ENCODE results near the gene IL31RA. TPM values are rescaled to one million over a fixed set of nuclear protein-coding genes. Genes with fewer than 3 reads are reported as not detected.
A peak's percentile ranks its signal among the peaks of the same experiment; 100 is the strongest.

The IL31RA gene
- 33.2 TPM for polyA plus RNA-seq (2012; ENCODE audit: insufficient read length, low read depth)

DNA sequence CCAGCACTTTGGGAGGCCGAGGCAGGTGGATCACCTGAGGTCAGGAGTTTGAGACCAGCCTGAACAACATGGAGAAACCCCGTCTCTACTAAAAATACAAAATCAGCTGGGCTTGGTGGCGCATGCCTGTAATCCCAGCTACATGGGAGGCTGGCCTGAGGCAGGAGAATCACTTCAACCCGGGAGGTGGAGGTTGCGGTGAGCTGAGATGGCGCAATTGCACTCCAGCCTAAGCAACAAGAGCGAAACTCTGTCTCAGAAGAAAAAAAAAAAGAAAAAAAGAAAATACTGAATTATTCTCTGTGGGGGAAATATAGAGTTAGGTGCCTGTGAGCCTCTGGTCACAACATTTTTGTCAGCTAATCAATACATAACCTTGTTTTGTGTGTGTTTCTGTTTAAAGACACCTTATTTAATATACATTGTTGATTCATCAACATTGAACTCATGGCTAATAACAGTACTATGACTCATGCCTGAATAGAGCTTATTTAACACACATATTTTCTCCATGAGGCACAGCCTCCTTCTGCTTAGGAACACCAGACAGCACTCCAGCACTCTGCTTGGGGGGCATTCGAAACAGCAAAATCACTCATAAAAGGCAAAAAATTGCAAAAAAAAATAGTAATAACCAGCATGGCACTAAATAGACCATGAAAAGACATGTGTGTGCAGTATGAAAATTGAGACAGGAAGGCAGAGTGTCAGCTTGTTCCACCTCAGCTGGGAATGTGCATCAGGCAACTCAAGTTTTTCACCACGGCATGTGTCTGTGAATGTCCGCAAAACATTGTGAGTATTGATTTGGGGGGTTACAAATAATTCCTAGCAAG is at the start of gene IL31RA:
Gene IL31RA (plus strand): TSS at position 519 of the 836 bp plus-strand sequence. CDS start 214 bp downstream, at position 733.
- TF ChIP-seq POLR2AphosphoS5 (IDR thresholded peaks at IDR 0.05; ENCODE audit: low read depth, low read length) (peak; percentile 26; the same call in 1 of the 2 replicates), SIN3A (IDR thresholded peaks at IDR 0.05; ENCODE audit: borderline replicate concordance, insufficient read depth, low read length) (peak; percentile 79; the same call in 1 of the 2 replicates)
- TF ChIP-seq, protein P1, sequence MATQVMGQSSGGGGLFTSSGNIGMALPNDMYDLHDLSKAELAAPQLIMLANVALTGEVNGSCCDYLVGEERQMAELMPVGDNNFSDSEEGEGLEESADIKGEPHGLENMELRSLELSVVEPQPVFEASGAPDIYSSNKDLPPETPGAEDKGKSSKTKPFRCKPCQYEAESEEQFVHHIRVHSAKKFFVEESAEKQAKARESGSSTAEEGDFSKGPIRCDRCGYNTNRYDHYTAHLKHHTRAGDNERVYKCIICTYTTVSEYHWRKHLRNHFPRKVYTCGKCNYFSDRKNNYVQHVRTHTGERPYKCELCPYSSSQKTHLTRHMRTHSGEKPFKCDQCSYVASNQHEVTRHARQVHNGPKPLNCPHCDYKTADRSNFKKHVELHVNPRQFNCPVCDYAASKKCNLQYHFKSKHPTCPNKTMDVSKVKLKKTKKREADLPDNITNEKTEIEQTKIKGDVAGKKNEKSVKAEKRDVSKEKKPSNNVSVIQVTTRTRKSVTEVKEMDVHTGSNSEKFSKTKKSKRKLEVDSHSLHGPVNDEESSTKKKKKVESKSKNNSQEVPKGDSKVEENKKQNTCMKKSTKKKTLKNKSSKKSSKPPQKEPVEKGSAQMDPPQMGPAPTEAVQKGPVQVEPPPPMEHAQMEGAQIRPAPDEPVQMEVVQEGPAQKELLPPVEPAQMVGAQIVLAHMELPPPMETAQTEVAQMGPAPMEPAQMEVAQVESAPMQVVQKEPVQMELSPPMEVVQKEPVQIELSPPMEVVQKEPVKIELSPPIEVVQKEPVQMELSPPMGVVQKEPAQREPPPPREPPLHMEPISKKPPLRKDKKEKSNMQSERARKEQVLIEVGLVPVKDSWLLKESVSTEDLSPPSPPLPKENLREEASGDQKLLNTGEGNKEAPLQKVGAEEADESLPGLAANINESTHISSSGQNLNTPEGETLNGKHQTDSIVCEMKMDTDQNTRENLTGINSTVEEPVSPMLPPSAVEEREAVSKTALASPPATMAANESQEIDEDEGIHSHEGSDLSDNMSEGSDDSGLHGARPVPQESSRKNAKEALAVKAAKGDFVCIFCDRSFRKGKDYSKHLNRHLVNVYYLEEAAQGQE (IDR thresholded peaks at IDR 0.05; ENCODE audit: insufficient read depth in 1 of 2, low read depth in 2 of 2, low read length in 2 of 2): no peak

DNA sequence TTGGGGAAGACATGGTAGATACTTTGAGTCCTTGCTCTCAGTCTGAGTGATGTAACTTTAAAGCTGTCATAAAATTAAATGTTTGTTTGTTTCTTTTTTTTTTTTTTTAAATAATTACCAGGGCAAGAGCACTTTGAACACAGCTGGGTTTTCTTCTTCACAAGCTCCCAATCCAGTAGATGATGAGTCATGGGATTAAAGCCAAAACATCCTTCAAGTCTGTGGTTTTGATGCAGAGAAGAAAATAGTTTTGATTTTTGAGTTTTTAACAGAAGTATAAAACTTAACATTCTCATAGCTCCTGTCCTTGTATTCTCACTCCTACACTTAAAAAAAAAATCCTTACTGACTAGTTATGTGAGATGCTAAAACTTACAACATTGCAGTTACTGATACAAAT is 34.8 kb upstream of the IL31RA start:
- TF ChIP-seq SIN3A (IDR thresholded peaks at IDR 0.05; ENCODE audit: borderline replicate concordance, insufficient read depth, low read length) (no peak), FOXP2 (optimal IDR thresholded peaks at IDR 0.05; ENCODE audit: borderline replicate concordance, extremely low read depth, extremely low read length, insufficient read depth) (no peak), POLR2AphosphoS5 (IDR thresholded peaks at IDR 0.05; ENCODE audit: low read depth, low read length) (no peak), TAF1 (IDR thresholded peaks at IDR 0.05; ENCODE audit: borderline replicate concordance, insufficient read depth, low read length) (no peak)
- TF ChIP-seq, protein P1 (IDR thresholded peaks at IDR 0.05; ENCODE audit: insufficient read depth in 1 of 2, low read depth in 2 of 2, low read length in 2 of 2): no peak

DNA sequence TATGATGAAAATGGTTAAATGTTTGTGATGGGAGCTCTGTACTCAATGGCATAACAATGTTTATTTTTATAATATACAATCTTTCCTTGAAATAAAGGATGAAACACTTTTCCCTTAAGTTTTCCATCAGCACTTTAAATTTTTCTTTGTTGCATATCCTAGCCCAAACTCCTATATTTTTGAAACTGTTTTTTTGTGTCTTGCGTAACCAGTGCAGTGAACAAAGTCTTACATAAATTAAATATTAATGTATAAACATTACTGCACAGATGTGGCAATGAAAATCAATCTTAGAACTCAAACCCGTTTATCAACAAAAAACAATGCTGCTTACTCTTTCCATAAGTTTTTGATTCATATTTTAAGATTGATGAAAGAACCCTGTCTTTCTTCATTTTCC is 34.1 kb upstream of the IL31RA start:
- TF ChIP-seq, protein P1 (IDR thresholded peaks at IDR 0.05; ENCODE audit: insufficient read depth in 1 of 2, low read depth in 2 of 2, low read length in 2 of 2): no peak
- TF ChIP-seq FOXP2 (optimal IDR thresholded peaks at IDR 0.05; ENCODE audit: borderline replicate concordance, extremely low read depth, extremely low read length, insufficient read depth) (no peak), TAF1 (IDR thresholded peaks at IDR 0.05; ENCODE audit: borderline replicate concordance, insufficient read depth, low read length) (no peak), SIN3A (IDR thresholded peaks at IDR 0.05; ENCODE audit: borderline replicate concordance, insufficient read depth, low read length) (no peak), POLR2AphosphoS5 (IDR thresholded peaks at IDR 0.05; ENCODE audit: low read depth, low read length) (no peak)

DNA sequence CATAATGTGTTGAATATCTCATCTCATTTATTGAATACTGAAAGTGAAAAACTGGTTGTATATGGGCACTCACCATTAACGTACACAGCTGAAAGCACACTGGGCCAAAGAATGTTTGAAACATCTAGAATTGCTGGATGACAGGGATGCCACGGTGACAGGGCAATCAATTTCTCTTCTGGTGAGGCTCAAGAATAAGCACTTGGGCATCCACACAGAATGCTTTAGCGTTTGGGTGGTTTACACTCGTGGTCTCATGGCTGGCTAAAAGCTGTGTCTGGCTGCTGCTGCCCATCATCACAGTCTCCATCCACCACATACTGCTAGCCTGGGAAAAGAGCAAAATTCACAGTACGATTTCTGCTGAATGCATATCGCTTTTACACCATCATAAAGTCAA is 30.7 kb upstream of the IL31RA start:
- TF ChIP-seq POLR2AphosphoS5 (IDR thresholded peaks at IDR 0.05; ENCODE audit: low read depth, low read length) (no peak), TAF1 (IDR thresholded peaks at IDR 0.05; ENCODE audit: borderline replicate concordance, insufficient read depth, low read length) (no peak), SIN3A (IDR thresholded peaks at IDR 0.05; ENCODE audit: borderline replicate concordance, insufficient read depth, low read length) (no peak), FOXP2 (optimal IDR thresholded peaks at IDR 0.05; ENCODE audit: borderline replicate concordance, extremely low read depth, extremely low read length, insufficient read depth) (no peak)
- TF ChIP-seq, protein P1 (IDR thresholded peaks at IDR 0.05; ENCODE audit: insufficient read depth in 1 of 2, low read depth in 2 of 2, low read length in 2 of 2): no peak

All from PFSK-1 (cell line).